ENCODE measurements around the gene IL31RA.

The IL31RA gene

DNA sequence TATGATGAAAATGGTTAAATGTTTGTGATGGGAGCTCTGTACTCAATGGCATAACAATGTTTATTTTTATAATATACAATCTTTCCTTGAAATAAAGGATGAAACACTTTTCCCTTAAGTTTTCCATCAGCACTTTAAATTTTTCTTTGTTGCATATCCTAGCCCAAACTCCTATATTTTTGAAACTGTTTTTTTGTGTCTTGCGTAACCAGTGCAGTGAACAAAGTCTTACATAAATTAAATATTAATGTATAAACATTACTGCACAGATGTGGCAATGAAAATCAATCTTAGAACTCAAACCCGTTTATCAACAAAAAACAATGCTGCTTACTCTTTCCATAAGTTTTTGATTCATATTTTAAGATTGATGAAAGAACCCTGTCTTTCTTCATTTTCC lies 34.1 kb upstream of the IL31RA start:
- TF ChIP-seq, protein P1, sequence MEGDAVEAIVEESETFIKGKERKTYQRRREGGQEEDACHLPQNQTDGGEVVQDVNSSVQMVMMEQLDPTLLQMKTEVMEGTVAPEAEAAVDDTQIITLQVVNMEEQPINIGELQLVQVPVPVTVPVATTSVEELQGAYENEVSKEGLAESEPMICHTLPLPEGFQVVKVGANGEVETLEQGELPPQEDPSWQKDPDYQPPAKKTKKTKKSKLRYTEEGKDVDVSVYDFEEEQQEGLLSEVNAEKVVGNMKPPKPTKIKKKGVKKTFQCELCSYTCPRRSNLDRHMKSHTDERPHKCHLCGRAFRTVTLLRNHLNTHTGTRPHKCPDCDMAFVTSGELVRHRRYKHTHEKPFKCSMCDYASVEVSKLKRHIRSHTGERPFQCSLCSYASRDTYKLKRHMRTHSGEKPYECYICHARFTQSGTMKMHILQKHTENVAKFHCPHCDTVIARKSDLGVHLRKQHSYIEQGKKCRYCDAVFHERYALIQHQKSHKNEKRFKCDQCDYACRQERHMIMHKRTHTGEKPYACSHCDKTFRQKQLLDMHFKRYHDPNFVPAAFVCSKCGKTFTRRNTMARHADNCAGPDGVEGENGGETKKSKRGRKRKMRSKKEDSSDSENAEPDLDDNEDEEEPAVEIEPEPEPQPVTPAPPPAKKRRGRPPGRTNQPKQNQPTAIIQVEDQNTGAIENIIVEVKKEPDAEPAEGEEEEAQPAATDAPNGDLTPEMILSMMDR (conservative IDR thresholded peaks at IDR 0.05; ENCODE audit: low read length): no peak
- no peak for TF ChIP-seq EZH2phosphoT487 (IDR thresholded peaks at IDR 0.05; ENCODE audit: borderline replicate concordance)
- no peak overlapping the region for H3K9ac ChIP-seq (ENCODE audit: low read depth, low read length, poor library complexity, severe bottlenecking)
- H3K36me3 ChIP-seq (ENCODE audit: insufficient read depth, low read length): no peaks in the 10 kb centered on the region
- H2AFZ ChIP-seq (ENCODE audit: low read length): no peak overlapping the region
- no peaks in the 10 kb centered on the region for H3K79me2 ChIP-seq (ENCODE audit: insufficient read depth, low read length)
- H3F3A ChIP-seq (ENCODE audit: low read depth): no peaks in the 10 kb centered on the region
- no peak overlapping the region for H3K4me3 ChIP-seq (ENCODE audit: low read length, poor library complexity, severe bottlenecking)
- no peaks in the 10 kb centered on the region for H3K9me2 ChIP-seq (replicated peaks; ENCODE audit: low read depth, low read length)
- H3K4me2 ChIP-seq (ENCODE audit: low read depth, low read length, poor library complexity, severe bottlenecking): no peak overlapping the region
- no peaks in the 10 kb centered on the region for H3K4me1 ChIP-seq (ENCODE audit: insufficient read depth, low read length, poor library complexity, severe bottlenecking)
- no peaks in the 10 kb centered on the region for H3K27me3 ChIP-seq (ENCODE audit: insufficient read depth, low read length, poor library complexity, severe bottlenecking)
- no peaks in the 10 kb centered on the region for H3K9me3 ChIP-seq (ENCODE audit: insufficient read depth, low read depth, low read length)
- no peaks in the 10 kb centered on the region for H4K20me1 ChIP-seq (ENCODE audit: insufficient read depth, low read length, poor library complexity, severe bottlenecking)

DNA sequence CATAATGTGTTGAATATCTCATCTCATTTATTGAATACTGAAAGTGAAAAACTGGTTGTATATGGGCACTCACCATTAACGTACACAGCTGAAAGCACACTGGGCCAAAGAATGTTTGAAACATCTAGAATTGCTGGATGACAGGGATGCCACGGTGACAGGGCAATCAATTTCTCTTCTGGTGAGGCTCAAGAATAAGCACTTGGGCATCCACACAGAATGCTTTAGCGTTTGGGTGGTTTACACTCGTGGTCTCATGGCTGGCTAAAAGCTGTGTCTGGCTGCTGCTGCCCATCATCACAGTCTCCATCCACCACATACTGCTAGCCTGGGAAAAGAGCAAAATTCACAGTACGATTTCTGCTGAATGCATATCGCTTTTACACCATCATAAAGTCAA lies 30.7 kb upstream of the IL31RA start:
- Histone ChIP-seq H3K4me1 (ENCODE audit: insufficient read depth, low read length, poor library complexity, severe bottlenecking) (no peaks in the 10 kb centered on the region), H3K4me2 (ENCODE audit: low read depth, low read length, poor library complexity, severe bottlenecking) (no peak overlapping the region), H2AFZ (ENCODE audit: low read length) (no peak overlapping the region), H3F3A (ENCODE audit: low read depth) (no peaks in the 10 kb centered on the region), H3K9me3 (ENCODE audit: insufficient read depth, low read depth, low read length) (no peaks in the 10 kb centered on the region), H3K9me2 (replicated peaks; ENCODE audit: low read depth, low read length) (no peaks in the 10 kb centered on the region), H3K79me2 (ENCODE audit: insufficient read depth, low read length) (no peaks in the 10 kb centered on the region), H4K20me1 (ENCODE audit: insufficient read depth, low read length, poor library complexity, severe bottlenecking) (no peaks in the 10 kb centered on the region), H3K36me3 (ENCODE audit: insufficient read depth, low read length) (no peaks in the 10 kb centered on the region), H3K27me3 (ENCODE audit: insufficient read depth, low read length, poor library complexity, severe bottlenecking) (no peaks in the 10 kb centered on the region), H3K9ac (ENCODE audit: low read depth, low read length, poor library complexity, severe bottlenecking) (no peak overlapping the region), H3K4me3 (ENCODE audit: low read length, poor library complexity, severe bottlenecking) (no peak overlapping the region)
- TF ChIP-seq, protein P1 (conservative IDR thresholded peaks at IDR 0.05; ENCODE audit: low read length): no peak
- TF ChIP-seq EZH2phosphoT487 (IDR thresholded peaks at IDR 0.05; ENCODE audit: borderline replicate concordance): no peak

DNA sequence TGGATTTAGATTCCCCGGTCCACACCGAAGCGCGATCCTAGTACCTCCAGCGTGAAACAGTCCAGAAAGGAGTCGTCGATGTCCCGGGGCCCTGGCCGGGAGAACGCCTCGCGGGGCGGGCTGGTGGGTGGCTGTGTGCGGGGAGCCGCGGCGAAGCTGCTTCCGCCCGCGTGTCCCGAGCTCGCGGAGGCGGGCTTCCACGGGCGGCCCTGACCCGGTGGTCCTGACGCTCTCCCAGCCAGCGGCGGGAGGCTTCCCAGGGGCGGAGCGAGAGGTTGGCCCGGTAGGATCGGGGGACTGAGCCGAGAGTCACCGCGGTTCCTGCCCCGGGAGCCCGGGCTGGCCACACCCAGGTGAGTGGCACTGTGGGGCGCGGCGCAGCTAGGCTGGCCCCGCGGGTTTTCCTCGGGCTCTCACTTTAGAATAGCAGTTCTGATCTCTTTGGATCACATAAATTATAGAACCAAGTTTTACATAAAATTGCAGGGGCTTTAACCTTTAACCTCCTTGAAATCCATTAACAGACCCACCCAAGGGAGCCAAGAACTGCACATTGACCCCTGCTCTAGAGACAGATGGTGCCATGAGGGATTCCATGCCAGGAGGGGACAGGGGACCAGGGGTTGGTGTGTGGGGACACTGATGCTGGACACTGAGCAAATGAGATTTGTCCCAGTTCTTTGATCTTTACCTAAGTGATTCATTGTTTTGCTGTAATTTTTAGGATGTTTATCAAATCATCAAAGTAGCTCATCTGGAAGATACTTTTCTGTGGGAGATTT lies 29.2 kb upstream of the IL31RA start:
- Histone ChIP-seq H3F3A (ENCODE audit: low read depth) (no peaks in the 10 kb centered on the region), H3K4me1 (ENCODE audit: insufficient read depth, low read length, poor library complexity, severe bottlenecking) (no peaks in the 10 kb centered on the region), H4K20me1 (ENCODE audit: insufficient read depth, low read length, poor library complexity, severe bottlenecking) (no peaks in the 10 kb centered on the region), H3K36me3 (ENCODE audit: insufficient read depth, low read length) (no peaks in the 10 kb centered on the region), H3K4me2 (ENCODE audit: low read depth, low read length, poor library complexity, severe bottlenecking) (no peak overlapping the region), H3K9me2 (replicated peaks; ENCODE audit: low read depth, low read length) (no peaks in the 10 kb centered on the region), H3K79me2 (ENCODE audit: insufficient read depth, low read length) (no peaks in the 10 kb centered on the region), H3K9ac (ENCODE audit: low read depth, low read length, poor library complexity, severe bottlenecking) (no peak overlapping the region), H2AFZ (ENCODE audit: low read length) (no peak overlapping the region), H3K9me3 (ENCODE audit: insufficient read depth, low read depth, low read length) (no peaks in the 10 kb centered on the region), H3K27me3 (ENCODE audit: insufficient read depth, low read length, poor library complexity, severe bottlenecking) (no peaks in the 10 kb centered on the region), H3K4me3 (ENCODE audit: low read length, poor library complexity, severe bottlenecking) (no peak overlapping the region)
- TF ChIP-seq EZH2phosphoT487 (IDR thresholded peaks at IDR 0.05; ENCODE audit: borderline replicate concordance): no peak
- TF ChIP-seq, protein P1 (conservative IDR thresholded peaks at IDR 0.05; ENCODE audit: low read length): no peak
